ENCODE measurements around the gene HLA-DRB5. TPM values are rescaled to one million over a fixed set of nuclear protein-coding genes. Genes with fewer than 3 reads are reported as not detected.
A peak's percentile ranks its signal among the peaks of the same experiment; 100 is the strongest.
"Not testable (repeated sequence)": the region's sequence is repeated elsewhere in the genome, so short reads cannot be mapped to it uniquely, and the experiment has no call there.

HLA-DRB5 gene
- total and polyA plus RNA-seq, 11 donors = 0.38 to 93.6 (median 48.0) TPM

DNA sequence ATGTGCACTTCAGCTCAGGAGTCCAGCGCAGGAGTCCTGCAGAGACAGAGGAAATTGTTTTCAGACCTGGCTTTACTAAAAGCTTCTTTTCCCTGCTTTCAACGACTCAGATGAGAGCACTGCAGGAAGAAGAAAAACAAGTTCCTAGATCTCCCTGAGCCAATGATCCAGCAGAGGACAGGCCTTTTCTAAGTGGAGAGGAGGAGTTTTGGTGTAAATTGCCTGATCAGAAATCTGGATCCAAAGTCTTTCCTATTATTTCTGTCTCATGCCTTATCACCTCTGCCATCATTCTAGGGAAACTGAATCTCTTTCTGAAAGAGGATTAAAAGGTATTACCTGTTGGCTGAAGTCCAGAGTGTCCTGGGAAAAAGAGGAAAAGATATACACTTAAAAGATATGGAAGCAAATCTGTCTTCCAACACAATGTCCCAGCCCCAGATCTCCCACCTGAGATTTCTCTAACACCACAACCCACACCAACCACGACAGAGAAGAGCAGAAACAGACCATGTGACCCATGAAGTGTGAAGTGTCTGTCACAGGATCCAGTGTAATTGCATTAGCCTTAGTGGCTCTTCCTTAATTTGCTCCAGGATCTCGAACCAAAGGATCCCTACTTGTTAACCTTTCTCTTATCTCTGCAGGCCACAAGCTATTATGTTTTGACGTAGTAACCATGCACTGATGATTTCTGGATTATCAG is 23.1 kb upstream of the HLA-DRB5 start:
- Histone ChIP-seq H3K36me3 (no peaks in the 10 kb centered on the region), H3K27ac (no peak overlapping the region), H3K4me3 (no peak overlapping the region), H3K4me1 (no peaks in the 10 kb centered on the region), H3K9me3 (no peaks in the 10 kb centered on the region), H3K27me3 (no peaks in the 10 kb centered on the region)
- TF ChIP-seq POLR2A (IDR thresholded peaks at IDR 0.05) = no peak
- intact Hi-C loops (cut with DNase I) = no loop called here
- WGBS, 4 donors = 13 to 34% (median 29%) methylated on average over 4 to 5 of the region's 5 CpGs
- no peak for ATAC-seq
- DNase-seq = no peak

DNA sequence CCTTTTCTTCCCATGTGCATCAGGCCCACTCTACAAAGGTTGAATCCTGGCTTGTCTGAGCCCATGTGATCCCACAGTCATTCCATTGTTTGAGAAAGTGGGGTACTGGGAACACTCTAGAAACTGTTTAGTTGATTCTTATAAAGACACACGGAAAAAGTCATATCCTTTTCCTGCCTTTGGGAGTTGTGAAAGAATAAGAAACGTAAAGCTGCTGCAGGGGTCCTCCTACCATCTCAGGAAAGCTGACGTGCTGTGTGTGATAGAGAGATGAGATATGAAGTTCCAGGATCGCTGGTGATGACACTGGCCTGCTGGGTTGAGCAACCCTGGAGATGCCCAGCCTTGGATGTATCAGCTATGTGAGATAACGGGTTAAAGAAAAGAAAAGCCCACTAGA is 21.3 kb upstream of the HLA-DRB5 start:
- Histone ChIP-seq H3K4me3 (no peak overlapping the region), H3K9me3 (no peaks in the 10 kb centered on the region), H3K4me1 (no peaks in the 10 kb centered on the region), H3K36me3 (no peaks in the 10 kb centered on the region), H3K27me3 (no peaks in the 10 kb centered on the region), H3K27ac (no peak overlapping the region)
- DNase-seq = peak in 1 of 5 donors; percentile 16
- 16 to 24% (median 20%) methylated on average over 5 of the region's 5 CpGs for WGBS, 4 donors
- intact Hi-C loops (cut with DNase I) = no loop called here
- TF ChIP-seq, protein P1, sequence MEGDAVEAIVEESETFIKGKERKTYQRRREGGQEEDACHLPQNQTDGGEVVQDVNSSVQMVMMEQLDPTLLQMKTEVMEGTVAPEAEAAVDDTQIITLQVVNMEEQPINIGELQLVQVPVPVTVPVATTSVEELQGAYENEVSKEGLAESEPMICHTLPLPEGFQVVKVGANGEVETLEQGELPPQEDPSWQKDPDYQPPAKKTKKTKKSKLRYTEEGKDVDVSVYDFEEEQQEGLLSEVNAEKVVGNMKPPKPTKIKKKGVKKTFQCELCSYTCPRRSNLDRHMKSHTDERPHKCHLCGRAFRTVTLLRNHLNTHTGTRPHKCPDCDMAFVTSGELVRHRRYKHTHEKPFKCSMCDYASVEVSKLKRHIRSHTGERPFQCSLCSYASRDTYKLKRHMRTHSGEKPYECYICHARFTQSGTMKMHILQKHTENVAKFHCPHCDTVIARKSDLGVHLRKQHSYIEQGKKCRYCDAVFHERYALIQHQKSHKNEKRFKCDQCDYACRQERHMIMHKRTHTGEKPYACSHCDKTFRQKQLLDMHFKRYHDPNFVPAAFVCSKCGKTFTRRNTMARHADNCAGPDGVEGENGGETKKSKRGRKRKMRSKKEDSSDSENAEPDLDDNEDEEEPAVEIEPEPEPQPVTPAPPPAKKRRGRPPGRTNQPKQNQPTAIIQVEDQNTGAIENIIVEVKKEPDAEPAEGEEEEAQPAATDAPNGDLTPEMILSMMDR (IDR thresholded peaks at IDR 0.05) = no peak
- no peak for TF ChIP-seq POLR2A (IDR thresholded peaks at IDR 0.05)
- peak in 1 of 4 donors; percentile 94 for ATAC-seq

DNA sequence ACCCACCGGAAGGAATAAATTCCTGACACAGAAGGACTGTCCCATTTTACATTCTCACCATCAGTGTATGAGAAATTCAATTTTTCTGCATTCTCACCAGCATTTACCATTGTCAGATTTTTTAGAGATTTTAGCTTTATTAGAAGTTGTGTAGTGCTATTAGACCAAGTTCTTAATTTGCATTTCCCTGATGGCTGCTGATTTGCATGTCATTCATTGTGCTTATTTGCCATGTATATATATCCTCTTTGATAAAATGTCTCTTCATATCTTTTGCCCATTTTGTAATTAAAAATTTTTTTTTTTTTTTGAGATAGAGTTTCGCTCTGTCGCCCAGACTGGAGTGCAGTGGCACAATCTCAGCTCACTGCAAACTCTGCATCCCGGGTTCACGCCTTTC is 9.8 kb upstream of the HLA-DRB5 start:
- no peak overlapping the region for H3K27ac ChIP-seq
- H3K36me3 ChIP-seq = no peaks in the 10 kb centered on the region
- H3K4me1 ChIP-seq = no peaks in the 10 kb centered on the region
- H3K27me3 ChIP-seq = no peaks in the 10 kb centered on the region
- no peak overlapping the region for H3K4me3 ChIP-seq
- H3K9me3 ChIP-seq = no peaks in the 10 kb centered on the region
- TF ChIP-seq POLR2A (IDR thresholded peaks at IDR 0.05) = no peak
- TF ChIP-seq, protein P1 (IDR thresholded peaks at IDR 0.05) = no peak
- ATAC-seq (no peak), DNase-seq (no peak)
- WGBS, 4 donors = 28 to 95% (median 52%) methylated on average over 2 to 5 of the region's 5 CpGs
- intact Hi-C loops (cut with DNase I) = loop anchor here in 3 of 10 donors (5.0 to 10.0 kb wide), 3 partner anchors 45 to 55 kb away; partner anchors contain the start of gene HLA-DRB1 (in 2 of the 3)

DNA sequence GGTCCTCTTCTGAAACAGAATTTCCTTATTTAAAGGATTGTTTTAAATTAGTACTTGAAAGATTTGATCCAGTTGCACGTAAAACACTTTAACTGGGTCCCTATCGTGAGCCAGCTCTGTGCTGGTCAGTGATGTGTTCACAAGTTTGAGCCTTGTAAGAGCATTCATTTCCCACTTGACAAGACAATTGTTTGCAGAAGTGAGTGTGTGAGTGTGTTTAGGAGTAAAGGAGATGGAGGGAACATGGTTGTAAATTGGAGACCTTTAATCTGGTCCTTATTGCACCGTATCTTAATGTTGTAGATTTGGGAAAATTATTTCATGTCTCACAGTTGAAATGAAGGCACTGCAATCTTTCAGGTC is 325 bp upstream of the HLA-DRB5 start:
- intact Hi-C loops (cut with DNase I) = loop anchor here in 2 of 10 donors (10.0 kb wide), 2 partner anchors 46 to 54 kb away; partner anchors contain the start of gene HLA-DRB1 (in 1 of the 2)
- not testable (repeated sequence) for DNase-seq, ATAC-seq, H3K4me1 ChIP-seq, H3K9me3 ChIP-seq, H3K36me3 ChIP-seq, H3K27me3 ChIP-seq
- peak overlapping the region in 5 of 12 donors; percentile 49 to 84 (median 80) for H3K27ac ChIP-seq
- 0 to 22% (median 0%) methylated on average over 1 to 3 of the region's 3 CpGs for WGBS, 4 donors
- H3K4me3 ChIP-seq = peak overlapping the region in 3 of 12 donors; percentile 48 to 56 (median 53)

DNA sequence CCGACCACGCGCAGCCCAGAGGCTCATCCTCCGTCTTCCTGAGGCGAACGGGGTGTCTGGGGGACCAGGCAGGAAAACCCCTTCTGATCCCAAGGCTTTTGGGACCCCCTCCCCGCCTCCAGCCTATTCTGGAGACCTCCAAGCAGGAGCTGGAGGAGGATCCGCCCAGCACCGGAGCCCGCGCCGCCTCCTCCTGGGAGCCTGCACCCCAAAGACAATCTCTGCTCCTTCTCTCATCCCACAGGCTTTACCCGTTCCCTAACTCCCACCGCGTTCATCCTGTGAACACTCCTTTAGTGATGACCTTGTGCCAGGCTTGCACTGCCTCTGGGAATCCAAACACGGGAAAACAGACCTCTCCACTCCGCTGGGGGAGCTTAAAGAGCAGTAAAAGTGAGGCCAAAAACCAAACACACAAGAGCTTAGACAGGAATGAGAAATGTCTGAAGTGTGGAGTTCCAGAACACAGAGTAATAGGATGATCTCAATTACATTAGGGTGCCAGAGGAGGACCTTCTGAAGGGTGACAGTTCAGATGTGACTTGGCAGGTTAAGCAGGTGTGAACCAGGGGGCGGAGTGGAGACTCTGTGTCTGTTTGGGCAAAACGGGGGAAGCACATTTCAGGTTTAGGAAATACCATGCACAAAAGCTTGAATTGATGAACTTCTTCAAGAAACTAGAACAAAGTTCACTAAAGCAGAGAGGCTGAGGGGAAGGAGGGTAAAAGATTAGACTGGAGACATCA is 7.6 kb downstream of the HLA-DRB5 start:
- no peaks in the 10 kb centered on the region for H3K36me3 ChIP-seq
- H3K27ac ChIP-seq = peak overlapping the region in 4 of 12 donors; percentile 2 to 57 (median 36)
- peaks cover 0 to 6% (median 0%) of the 10 kb centered on the region in 12 donors for H3K4me1 ChIP-seq
- 22% methylated on average over 16 of the region's 19 CpGs; no CpG with 5 or more reads in 3 of the 4 donors for WGBS, 4 donors
- TF ChIP-seq, protein P1 (IDR thresholded peaks at IDR 0.05) = no peak
- no peak for TF ChIP-seq POLR2A (IDR thresholded peaks at IDR 0.05)
- peaks cover 0 to 10% (median 0%) of the 10 kb centered on the region in 9 donors for H3K27me3 ChIP-seq
- DNase-seq (no peak), ATAC-seq (no peak)
- H3K4me3 ChIP-seq = peak overlapping the region in 4 of 12 donors; percentile 29 to 38 (median 34)
- no peaks in the 10 kb centered on the region for H3K9me3 ChIP-seq
- intact Hi-C loops (cut with DNase I) = loop anchor here in 4 of 10 donors (5.0 to 10.0 kb wide), 4 partner anchors 50 to 65 kb away; partner anchors contain the start of gene HLA-DRB1 (in 3 of the 4)
